Measurements from ENCODE around the gene MGA.

MGA gene

GRCh38 chr15:41695750-41696436 is 35.7 kb downstream of the MGA start:
- TF ChIP-seq POLR2AphosphoS5 (IDR thresholded peaks at IDR 0.05; ENCODE audit: low read depth) (no peak), CTCF (IDR thresholded peaks at IDR 0.05; ENCODE audit: insufficient read depth, low read length) (peak; percentile 36), SPI1 (IDR thresholded peaks at IDR 0.05; ENCODE audit: borderline replicate concordance, low read depth) (peak; percentile 80; the same call in 1 of the 2 replicates), REST (IDR thresholded peaks at IDR 0.05; ENCODE audit: insufficient replicate concordance, low read depth) (no peak), GABPA (IDR thresholded peaks at IDR 0.05; ENCODE audit: low read depth) (peak; percentile 20; the same call in 1 of the 2 replicates)
- Histone ChIP-seq H3K27ac (replicated peaks) (peak overlapping the region; percentile 71), H3K4me3 (replicated peaks; ENCODE audit: insufficient read depth, low read length) (0 out of 2 replicates have a peak overlapping the region, but pooled peaks have one; percentile 2), H3K27me3 (ENCODE audit: insufficient read depth, poor library complexity, severe bottlenecking) (no peaks in the 10 kb centered on the region)
- peak; percentile 63 to 87 for DNase-seq (ENCODE audit: low read depth in 1 of 2, low spot score in 1 of 2)

GRCh38 chr15:41698779-41699178 is 38.6 kb downstream of the MGA start:
- Histone ChIP-seq H3K4me3 (replicated peaks; ENCODE audit: insufficient read depth, low read length) (no peak overlapping the region), H3K27me3 (ENCODE audit: insufficient read depth, poor library complexity, severe bottlenecking) (no peaks in the 10 kb centered on the region), H3K27ac (replicated peaks) (no peak overlapping the region)
- TF ChIP-seq REST (IDR thresholded peaks at IDR 0.05; ENCODE audit: insufficient replicate concordance, low read depth) (no peak), SPI1 (IDR thresholded peaks at IDR 0.05; ENCODE audit: borderline replicate concordance, low read depth) (no peak), POLR2AphosphoS5 (IDR thresholded peaks at IDR 0.05; ENCODE audit: low read depth) (no peak), CTCF (IDR thresholded peaks at IDR 0.05; ENCODE audit: insufficient read depth, low read length) (no peak), GABPA (IDR thresholded peaks at IDR 0.05; ENCODE audit: low read depth) (no peak)
- DNase-seq (ENCODE audit: low read depth in 1 of 2, low spot score in 1 of 2), result peak in 1 of 2 experiments; percentile 22

- no peaks in the 10 kb centered on the region for H3K27me3 ChIP-seq (ENCODE audit: insufficient read depth, poor library complexity, severe bottlenecking)
- no peak overlapping the region for H3K27ac ChIP-seq (replicated peaks)
- no peak for DNase-seq (ENCODE audit: low read depth in 1 of 2, low spot score in 1 of 2)
- H3K4me3 ChIP-seq (replicated peaks; ENCODE audit: insufficient read depth, low read length), result no peak overlapping the region
- TF ChIP-seq POLR2AphosphoS5 (IDR thresholded peaks at IDR 0.05; ENCODE audit: low read depth), result no peak
- no peak for TF ChIP-seq SPI1 (IDR thresholded peaks at IDR 0.05; ENCODE audit: borderline replicate concordance, low read depth)
- TF ChIP-seq REST (IDR thresholded peaks at IDR 0.05; ENCODE audit: insufficient replicate concordance, low read depth), result no peak
- TF ChIP-seq GABPA (IDR thresholded peaks at IDR 0.05; ENCODE audit: low read depth), result no peak
- no peak for TF ChIP-seq CTCF (IDR thresholded peaks at IDR 0.05; ENCODE audit: insufficient read depth, low read length)
Measured at GRCh38 chr15:41703120-41703519, 42.9 kb downstream of the MGA start.

Measured in HL-60 (cell line).